Epithelial cell of proximal tubule (primary cell): ENCODE data around the gene BFSP1. TPM values are rescaled to one million over a fixed set of nuclear protein-coding genes. Genes with fewer than 3 reads are reported as not detected.

Source experiments
- DNase-seq: peaks from one replicate; pipeline ENCODE4 v3.0.0-alpha.2; 2011; ENCODE audit warnings: low read depth
- H3K4me3 ChIP-seq: 2 replicates; pipeline ENCODE4 v1.5.1; 2011; ENCODE audit warnings: low read depth, mild to moderate bottlenecking, low read length
- CTCF ChIP-seq: conservative IDR thresholded peaks from 2 replicates; pipeline ENCODE4 v1.5.1; 2012; ENCODE audit warnings: low read depth, mild to moderate bottlenecking, low read length
- total RNA-seq: library from RNA; depleted of rRNA; stranded (reverse); fragments of >200 nt; gene quantifications from 2 replicates; pipeline ENCODE4 v1.2.3, GENCODE V29; 2015

BFSP1 gene
- total RNA-seq, 1 donor from 2014 or later, result 2.3 TPM

- no peak for DNase-seq
- TF ChIP-seq CTCF, result no peak
Measured at GRCh38 chr20:17480696-17481095, 50.5 kb downstream of the BFSP1 start.

GRCh38 chr20:17479063-17479657, 52.0 kb downstream of the BFSP1 start:
- DNase-seq, result no peak
- H3K4me3 ChIP-seq, result no peak overlapping the region
- TF ChIP-seq CTCF, result no peak

More at GRCh38 chr20:17480696-17481095, 50.5 kb downstream of the BFSP1 start:
- no peak overlapping the region for H3K4me3 ChIP-seq

- TF ChIP-seq CTCF, result no peak
- DNase-seq, result no peak
- no peak overlapping the region for H3K4me3 ChIP-seq
Measured at GRCh38 chr20:17473659-17474058, 57.5 kb downstream of the BFSP1 start.

- DNase-seq, result no peak
- H3K4me3 ChIP-seq, result no peak overlapping the region
- TF ChIP-seq CTCF, result no peak
Measured at GRCh38 chr20:17471606-17472187, 59.5 kb downstream of the BFSP1 start.

GRCh38 chr20:17470973-17471372, 60.2 kb downstream of the BFSP1 start:
- TF ChIP-seq CTCF, result no peak
- no peak overlapping the region for H3K4me3 ChIP-seq
- no peak for DNase-seq

GRCh38 chr20:17470521-17470920, 60.7 kb downstream of the BFSP1 start:
- no peak for DNase-seq
- no peak for TF ChIP-seq CTCF
- H3K4me3 ChIP-seq, result no peak overlapping the region
